Stimulated activated effector memory CD8-positive, alpha-beta T cell treated with anti-CD3 and anti-CD28 coated beads, Interleukin-12 subunit alpha, Interleukin-12 subunit beta, amount 100 ng/mL, for 72 hours (primary cell): ENCODE results near the gene PRSS27.
A peak's percentile ranks its signal among the peaks of the same experiment; 100 is the strongest.

Source experiments
- ATAC-seq: fragments of 150-1000 bp; cut with Tn5 transposase; 2 replicates; pipeline ENCODE4 v1.10.0; 2021
- DNase-seq, 2 donors: peaks; one replicate each; pipeline ENCODE4 v3.0.0; 2021 to 2022; ENCODE audit warnings: low spot score in 2 of 2
- H3K27ac Mint-ChIP-seq: one replicate; pipeline ENCODE4 v1.8.0; 2022; ENCODE audit warnings: mild to moderate bottlenecking, mixed read lengths
- H3K36me3 Mint-ChIP-seq: one replicate; pipeline ENCODE4 v1.8.0; 2022; ENCODE audit warnings: mild to moderate bottlenecking, mixed read lengths
- H3K4me1 Mint-ChIP-seq: one replicate; pipeline ENCODE4 v1.8.0; 2022; ENCODE audit warnings: mixed read lengths
- H3K4me3 Mint-ChIP-seq: one replicate; pipeline ENCODE4 v1.8.0; 2022; ENCODE audit warnings: mild to moderate bottlenecking, mixed read lengths
- H3K9me3 Mint-ChIP-seq: one replicate; pipeline ENCODE4 v1.8.0; 2022; ENCODE audit warnings: mixed read lengths

Gene PRSS27

GRCh38 chr16:2720719-2721633, 952 bp upstream of the PRSS27 start:
- no peaks in the 10 kb centered on the region for H3K36me3 Mint-ChIP-seq
- peak overlapping the region; percentile 69 for H3K4me3 Mint-ChIP-seq
- no peaks in the 10 kb centered on the region for H3K9me3 Mint-ChIP-seq
- DNase-seq (peak; percentile 82 to 94), ATAC-seq (peak; percentile 93)
- peak overlapping the region; percentile 82 for H3K27ac Mint-ChIP-seq
- H3K4me1 Mint-ChIP-seq: peaks cover 5% of the 10 kb centered on the region

GRCh38 chr16:2719328-2720063, 528 bp downstream of the PRSS27 start:
- no peaks in the 10 kb centered on the region for H3K9me3 Mint-ChIP-seq
- peaks cover 3% of the 10 kb centered on the region for H3K36me3 Mint-ChIP-seq
- H3K4me1 Mint-ChIP-seq: peaks cover 18% of the 10 kb centered on the region
- H3K27ac Mint-ChIP-seq: no peak overlapping the region
- H3K4me3 Mint-ChIP-seq: peak overlapping the region; percentile 69
- DNase-seq (no peak), ATAC-seq (no peak)

- peaks cover 5% of the 10 kb centered on the region for H3K36me3 Mint-ChIP-seq
- H3K4me3 Mint-ChIP-seq: no peak overlapping the region
- peaks cover 18% of the 10 kb centered on the region for H3K4me1 Mint-ChIP-seq
- no peaks in the 10 kb centered on the region for H3K9me3 Mint-ChIP-seq
- DNase-seq (no peak), ATAC-seq (no peak)
- H3K27ac Mint-ChIP-seq: no peak overlapping the region
Measured at GRCh38 chr16:2717383-2718263, 2.4 kb downstream of the PRSS27 start.

GRCh38 chr16:2716948-2717347, 3.1 kb downstream of the PRSS27 start:
- H3K27ac Mint-ChIP-seq: no peak overlapping the region

DNA sequence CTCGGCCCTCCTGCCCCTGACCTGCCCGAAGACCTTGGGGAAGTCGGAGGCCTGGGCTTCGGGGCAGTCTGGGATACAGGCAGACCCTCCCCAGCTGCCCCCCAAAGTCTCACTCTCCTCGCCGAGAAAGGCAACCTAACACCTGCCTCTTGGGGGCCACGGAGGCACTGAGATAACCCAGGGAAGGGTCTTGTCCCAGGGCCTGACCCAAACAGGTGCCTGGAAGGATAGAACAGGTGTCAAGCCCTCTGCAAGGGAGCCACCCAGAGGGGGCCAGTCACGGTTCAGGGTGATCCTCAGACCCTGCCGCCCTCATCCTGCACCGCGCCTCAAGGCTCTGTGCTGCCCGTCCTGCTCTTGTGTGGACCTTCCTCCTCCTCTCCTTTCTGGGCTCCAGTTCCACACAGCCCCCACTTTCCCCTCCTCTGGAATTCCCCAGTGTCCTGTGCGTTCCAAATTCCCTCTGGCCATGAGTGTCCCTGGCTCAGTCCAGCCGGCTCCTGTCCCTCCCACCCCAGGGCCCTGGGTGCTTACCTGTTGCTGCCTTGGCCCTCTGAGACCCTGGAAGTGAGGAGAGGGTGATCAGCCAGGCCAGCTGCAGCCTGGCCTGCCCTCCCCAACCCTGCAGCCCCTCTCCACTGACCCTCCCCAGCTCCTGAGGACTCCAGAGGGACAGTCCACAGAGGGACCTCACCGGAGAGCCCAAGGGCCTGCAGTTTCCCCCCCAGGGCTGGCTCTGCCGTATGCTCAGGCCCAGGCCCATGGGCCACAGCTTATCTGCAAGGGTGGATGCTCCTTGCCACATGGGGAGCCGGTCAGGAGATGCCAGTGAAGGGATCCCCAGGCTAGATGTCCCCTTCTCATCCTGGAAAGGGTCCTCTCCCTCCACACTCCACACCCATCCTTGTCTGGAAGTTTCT, 3.8 kb downstream of the PRSS27 start:
- no peak for ATAC-seq
- no peak for DNase-seq
- peaks cover 18% of the 10 kb centered on the region for H3K4me1 Mint-ChIP-seq
- H3K27ac Mint-ChIP-seq: peak overlapping the region; percentile 50
- no peaks in the 10 kb centered on the region for H3K9me3 Mint-ChIP-seq
- peaks cover 5% of the 10 kb centered on the region for H3K36me3 Mint-ChIP-seq
- peak overlapping the region; percentile 47 for H3K4me3 Mint-ChIP-seq

More at GRCh38 chr16:2716948-2717347, 3.1 kb downstream of the PRSS27 start:
- no peaks in the 10 kb centered on the region for H3K9me3 Mint-ChIP-seq
- no peak for ATAC-seq
- DNase-seq: no peak
- H3K4me1 Mint-ChIP-seq: peaks cover 18% of the 10 kb centered on the region
- H3K36me3 Mint-ChIP-seq: peaks cover 5% of the 10 kb centered on the region
- H3K4me3 Mint-ChIP-seq: no peak overlapping the region

- DNase-seq (peak; percentile 79 to 89), ATAC-seq (peak; percentile 85)
- Mint-ChIP-seq H3K4me3 (peak overlapping the region; percentile 47), H3K27ac (peak overlapping the region; percentile 50), H3K36me3 (peaks cover 6% of the 10 kb centered on the region), H3K9me3 (no peaks in the 10 kb centered on the region), H3K4me1 (peaks cover 18% of the 10 kb centered on the region)
Measured at GRCh38 chr16:2715519-2715918, 4.5 kb downstream of the PRSS27 start.

GRCh38 chr16:2715064-2715463, 5.0 kb downstream of the PRSS27 start:
- no peaks in the 10 kb centered on the region for H3K9me3 Mint-ChIP-seq
- DNase-seq (no peak), ATAC-seq (no peak)
- no peak overlapping the region for H3K27ac Mint-ChIP-seq
- H3K36me3 Mint-ChIP-seq: peaks cover 10% of the 10 kb centered on the region
- peaks cover 18% of the 10 kb centered on the region for H3K4me1 Mint-ChIP-seq
- peak overlapping the region; percentile 47 for H3K4me3 Mint-ChIP-seq

DNA sequence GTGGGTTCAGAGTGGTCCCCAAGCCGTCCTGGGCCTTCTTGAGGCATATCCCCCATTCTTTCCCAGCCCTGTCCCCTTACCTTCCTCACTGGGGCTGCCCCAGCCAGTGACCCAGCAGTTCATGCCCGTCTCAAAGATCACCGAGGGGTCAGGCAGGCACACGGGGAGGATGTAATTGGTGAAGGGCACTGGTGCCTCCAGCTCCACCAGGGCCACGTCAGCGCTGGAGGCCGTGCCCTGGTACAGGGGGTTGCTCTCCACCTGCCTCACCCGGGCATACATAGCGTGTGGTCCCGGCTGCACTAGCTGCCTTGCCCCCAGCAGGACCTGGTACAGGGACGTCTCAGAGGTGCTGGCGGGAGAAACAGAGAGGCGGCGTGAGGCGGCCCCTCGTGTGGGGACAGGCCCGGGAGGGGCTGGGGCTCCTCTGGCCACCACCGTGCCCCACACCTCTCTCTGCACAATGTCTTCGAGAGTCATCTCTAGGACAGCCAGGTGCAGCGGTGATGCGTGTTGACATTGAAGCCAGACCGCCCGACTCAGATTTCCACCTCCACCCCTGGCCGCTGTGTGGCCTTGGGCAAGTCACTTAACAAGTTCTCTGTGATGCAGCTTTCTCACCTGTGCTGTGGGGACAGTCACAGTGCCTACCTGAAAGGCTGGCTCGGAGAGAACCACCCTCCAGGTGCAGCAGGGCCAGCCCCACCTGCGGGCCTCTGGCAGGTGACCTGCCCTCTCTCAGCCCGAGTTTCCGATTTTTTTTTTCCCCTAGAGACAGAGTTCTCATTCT, 5.8 kb downstream of the PRSS27 start:
- ATAC-seq (no peak), DNase-seq (no peak)
- H3K9me3 Mint-ChIP-seq: no peaks in the 10 kb centered on the region
- peaks cover 18% of the 10 kb centered on the region for H3K4me1 Mint-ChIP-seq
- H3K4me3 Mint-ChIP-seq: no peak overlapping the region
- no peak overlapping the region for H3K27ac Mint-ChIP-seq
- peaks cover 11% of the 10 kb centered on the region for H3K36me3 Mint-ChIP-seq

DNA sequence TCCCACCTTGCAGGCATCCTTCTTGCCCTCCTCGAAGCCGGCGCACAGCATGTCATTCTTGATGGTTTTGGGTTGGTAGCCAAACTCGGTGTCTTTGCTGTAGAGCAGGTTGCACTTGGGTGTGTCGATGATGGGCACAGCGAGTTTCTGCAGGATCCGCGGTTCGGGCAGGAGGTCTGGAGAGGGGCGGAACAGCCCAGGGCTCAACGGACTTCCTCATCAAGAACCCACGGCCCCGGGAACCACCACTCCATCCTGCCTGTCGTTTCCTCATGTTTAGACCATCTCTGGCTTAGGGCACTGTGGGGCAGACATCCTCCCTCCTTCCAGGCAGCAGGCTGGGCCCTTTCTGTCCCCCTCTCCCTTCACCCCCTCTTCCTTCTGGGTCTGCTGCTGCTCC, 6.5 kb downstream of the PRSS27 start:
- H3K4me1 Mint-ChIP-seq: peaks cover 18% of the 10 kb centered on the region
- no peak overlapping the region for H3K27ac Mint-ChIP-seq
- H3K4me3 Mint-ChIP-seq: no peak overlapping the region
- peaks cover 13% of the 10 kb centered on the region for H3K36me3 Mint-ChIP-seq
- ATAC-seq: no peak
- no peaks in the 10 kb centered on the region for H3K9me3 Mint-ChIP-seq
- no peak for DNase-seq

- peaks cover 23% of the 10 kb centered on the region for H3K36me3 Mint-ChIP-seq
- DNase-seq: no peak
- H3K9me3 Mint-ChIP-seq: no peaks in the 10 kb centered on the region
Measured at GRCh38 chr16:2712546-2712945, 7.5 kb downstream of the PRSS27 start.

DNA sequence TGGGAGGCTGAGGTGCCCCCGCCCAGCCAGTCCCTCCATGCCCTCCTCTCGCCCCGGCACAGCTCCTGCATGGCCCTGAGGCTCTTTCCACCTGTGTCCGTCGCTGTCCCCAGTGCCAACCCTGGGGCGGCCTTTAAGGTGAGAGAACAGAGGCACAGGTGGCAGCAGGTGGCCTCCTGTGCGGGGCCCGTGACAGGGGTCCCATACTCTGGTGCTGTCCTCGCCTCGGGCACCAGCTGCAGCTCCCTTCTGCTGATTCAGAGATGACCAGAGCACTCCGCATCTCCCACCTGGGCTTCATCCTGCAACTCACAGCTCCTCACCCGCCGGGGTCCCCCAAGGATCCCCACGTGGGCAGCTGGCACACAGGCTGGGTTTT, 8.0 kb downstream of the PRSS27 start:
- no peaks in the 10 kb centered on the region for H3K9me3 Mint-ChIP-seq
- ATAC-seq (no peak), DNase-seq (no peak)
- H3K36me3 Mint-ChIP-seq: peaks cover 28% of the 10 kb centered on the region
- peak overlapping the region; percentile 32 for H3K27ac Mint-ChIP-seq
- no peak overlapping the region for H3K4me3 Mint-ChIP-seq
- peaks cover 18% of the 10 kb centered on the region for H3K4me1 Mint-ChIP-seq

More at GRCh38 chr16:2712546-2712945, 7.5 kb downstream of the PRSS27 start:
- Mint-ChIP-seq H3K4me1 (peaks cover 18% of the 10 kb centered on the region), H3K27ac (no peak overlapping the region), H3K4me3 (no peak overlapping the region)
- ATAC-seq: no peak

DNA sequence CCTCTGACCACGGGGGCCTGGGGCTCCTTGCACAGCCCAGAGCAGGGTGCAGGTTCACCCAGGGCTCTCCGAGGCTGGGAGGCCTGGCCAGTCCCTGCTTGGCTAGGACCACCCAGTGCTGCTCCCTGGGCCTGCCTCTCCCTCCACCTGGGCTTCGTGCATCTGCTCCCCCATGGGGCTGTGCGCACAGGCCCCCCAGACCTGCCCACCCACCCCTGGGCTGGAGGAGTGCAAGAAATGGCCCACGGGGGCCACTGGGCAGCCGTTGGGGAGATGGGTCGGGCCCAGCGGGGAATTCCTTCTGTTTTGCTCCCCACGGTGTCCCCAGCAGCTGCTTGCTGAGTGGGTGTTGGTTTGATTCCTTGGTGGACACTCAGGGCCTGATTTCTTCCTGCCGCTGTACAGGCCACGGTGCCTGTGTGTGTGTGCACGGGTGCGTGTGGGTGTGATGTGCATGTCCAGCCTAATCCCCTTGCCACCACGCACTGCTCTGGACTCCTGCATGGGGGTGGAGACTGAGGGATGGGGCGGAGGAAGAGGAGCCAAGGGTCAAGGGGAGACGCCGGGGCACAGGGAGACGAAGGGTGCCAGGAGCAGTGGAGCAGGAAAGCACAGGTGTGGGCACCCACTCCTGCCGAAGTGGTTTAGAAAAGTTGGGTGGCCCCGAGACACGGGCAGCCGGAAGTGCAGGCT, 8.5 kb downstream of the PRSS27 start:
- Mint-ChIP-seq H3K27ac (peak overlapping the region; percentile 32), H3K9me3 (no peaks in the 10 kb centered on the region), H3K4me1 (peaks cover 18% of the 10 kb centered on the region), H3K36me3 (peaks cover 30% of the 10 kb centered on the region), H3K4me3 (no peak overlapping the region)
- no peak for DNase-seq
- no peak for ATAC-seq

- Mint-ChIP-seq H3K9me3 (no peaks in the 10 kb centered on the region), H3K4me3 (no peak overlapping the region), H3K36me3 (peaks cover 36% of the 10 kb centered on the region), H3K27ac (peak overlapping the region; percentile 40), H3K4me1 (peaks cover 10% of the 10 kb centered on the region)
- ATAC-seq (no peak), DNase-seq (no peak)
Measured at GRCh38 chr16:2710711-2711231, 9.3 kb downstream of the PRSS27 start.
